Esophagus squamous epithelium (tissue), 5 donors: ENCODE data around the gene NCF2. TPM values are rescaled to one million over a fixed set of nuclear protein-coding genes. Genes with fewer than 3 reads are reported as not detected.

Source experiments
- DNase-seq: peaks from one replicate; lab custom pipeline; 2025; lab: John Stamatoyannopoulos, UW
- H3K27ac ChIP-seq, 4 donors: fragments of 200-600 bp; sonication (generic); one replicate each; pipeline ENCODE4 v1.5.1; 2016 to 2019; ENCODE audit warnings: mild to moderate bottlenecking in 1 of 4
- H3K27me3 ChIP-seq, 4 donors: fragments of 200-600 bp; sonication (generic); 1 replicate in 3 of 4; 2 replicates in 1 of 4; pipeline versions ENCODE4 v1.5.1 to v1.6.0; 2017 to 2021; ENCODE audit warnings: antibody characterized with exemption in 1 of 4
- H3K36me3 ChIP-seq, 3 donors: fragments of 200-600 bp; sonication (generic); one replicate each; pipeline ENCODE4 v1.5.1; 2016 to 2019
- H3K4me1 ChIP-seq, 3 donors: fragments of 200-600 bp; sonication (generic); one replicate each; pipeline ENCODE4 v1.5.1; 2017 to 2019
- H3K4me3 ChIP-seq, 4 donors: fragments of 200-600 bp; sonication (generic); 1 replicate in 3 of 4; 2 replicates in 1 of 4; pipeline ENCODE4 v1.5.1; 2016 to 2019; ENCODE audit warnings: mild to moderate bottlenecking in 2 of 4, moderate library complexity in 1 of 4
- H3K9me3 ChIP-seq, 3 donors: fragments of 200-600 bp; sonication (generic); one replicate each; pipeline ENCODE4 v1.5.1; 2016 to 2019
- CTCF ChIP-seq, 6 experiments: fragments of 450-650 bp in 4 of 6; fragments of 200-600 bp in 2 of 6; sonication (generic) in 2 of 6; IDR thresholded peaks; one replicate each; pipeline ENCODE4 v1.5.1; 2016 to 2019; ENCODE audit warnings: antibody characterized with exemption in 6 of 6, mild to moderate bottlenecking in 4 of 6, moderate library complexity in 4 of 6
- POLR2A ChIP-seq, 4 donors: fragments of 450-650 bp; IDR thresholded peaks; one replicate each; pipeline ENCODE4 v1.6.1; 2017; ENCODE audit warnings: antibody characterized with exemption in 4 of 4, mild to moderate bottlenecking in 4 of 4, moderate library complexity in 3 of 4
- WGBS, 2 donors: methylation state at CpG; one replicate each; pipeline ENCODE4 v1.1.5; 2018; 5-methylcytosine and 5-hydroxymethylcytosine counted together
- intact Hi-C: fragments of 100-400 bp; cut with DNase I; formaldehyde crosslinking; loops from one replicate; pipeline ENCODE4 v1.15.0; 2022
- total RNA-seq, 4 donors: library from RNA; depleted of rRNA; stranded (reverse); fragments of >200 nt; gene quantifications; one replicate each; pipeline ENCODE4 v1.1.0, GENCODE V29; 2016
- donor health status: DM: yes; HTN: yes; CAD: no.

Gene NCF2
- total RNA-seq, 4 donors from 2014 or later, result 8.1 to 23.1 (median 14.3) TPM

GRCh38 chr1:183593356-183593755 lies 3.1 kb upstream of the NCF2 start:
- TF ChIP-seq CTCF (IDR thresholded peaks at IDR 0.05) (no peak), POLR2A (IDR thresholded peaks at IDR 0.05) (no peak)
- Histone ChIP-seq H3K4me1 (peaks cover 6 to 44% (median 9%) of the 10 kb centered on the region in 3 donors), H3K36me3 (no peaks in the 10 kb centered on the region), H3K27ac (peak overlapping the region in 3 of 4 donors; percentile 18 to 41 (median 33)), H3K9me3 (no peaks in the 10 kb centered on the region), H3K4me3 (no peak overlapping the region), H3K27me3 (no peaks in the 10 kb centered on the region)
- no peak for DNase-seq
- WGBS, 2 donors, result 42 to 53% methylated on average over 3 of the region's 3 CpGs
- intact Hi-C loops, result no loop called here

GRCh38 chr1:183592733-183593132 lies 2.5 kb upstream of the NCF2 start:
- TF ChIP-seq POLR2A (IDR thresholded peaks at IDR 0.05) (no peak), CTCF (IDR thresholded peaks at IDR 0.05) (no peak)
- DNase-seq, result no peak
- Histone ChIP-seq H3K27me3 (no peaks in the 10 kb centered on the region), H3K27ac (peak overlapping the region in 2 of 4 donors; percentile 18 to 41), H3K9me3 (no peaks in the 10 kb centered on the region), H3K4me3 (no peak overlapping the region), H3K4me1 (peaks cover 6 to 38% (median 9%) of the 10 kb centered on the region in 3 donors), H3K36me3 (no peaks in the 10 kb centered on the region)
- intact Hi-C loops, result no loop called here
- 86% methylated on average over 7 of the region's 7 CpGs for WGBS, 2 donors

GRCh38 chr1:183589874-183590243 lies 400 bp downstream of the NCF2 start:
- Histone ChIP-seq H3K4me1 (peaks cover 6 to 41% (median 9%) of the 10 kb centered on the region in 3 donors), H3K27ac (peak overlapping the region; percentile 79 to 83 (median 82)), H3K36me3 (no peaks in the 10 kb centered on the region), H3K4me3 (peak overlapping the region in 2 of 4 donors; percentile 18 to 44), H3K9me3 (no peaks in the 10 kb centered on the region), H3K27me3 (no peaks in the 10 kb centered on the region)
- WGBS, 2 donors, result 59 to 61% methylated on average over 4 of the region's 4 CpGs
- no peak for DNase-seq
- no peak for TF ChIP-seq POLR2A (IDR thresholded peaks at IDR 0.05)
- intact Hi-C loops, result no loop called here

GRCh38 chr1:183589384-183589783 lies 875 bp downstream of the NCF2 start:
- H3K4me1 ChIP-seq, result peaks cover 6 to 41% (median 9%) of the 10 kb centered on the region in 3 donors
- no peak for TF ChIP-seq CTCF (IDR thresholded peaks at IDR 0.05)
- TF ChIP-seq POLR2A (IDR thresholded peaks at IDR 0.05), result no peak
- H3K9me3 ChIP-seq, result no peaks in the 10 kb centered on the region
- DNase-seq, result no peak
- peak overlapping the region in 2 of 4 donors; percentile 18 to 44 for H3K4me3 ChIP-seq
- no peaks in the 10 kb centered on the region for H3K27me3 ChIP-seq
- 77 to 90% methylated on average over 5 of the region's 5 CpGs for WGBS, 2 donors
- peak overlapping the region; percentile 79 to 83 (median 82) for H3K27ac ChIP-seq
- intact Hi-C loops, result no loop called here
- H3K36me3 ChIP-seq, result no peaks in the 10 kb centered on the region

GRCh38 chr1:183588827-183589226 lies 1.4 kb downstream of the NCF2 start:
- no peak for DNase-seq
- Histone ChIP-seq H3K4me3 (peak overlapping the region in 1 of 4 donors; percentile 44), H3K36me3 (no peaks in the 10 kb centered on the region), H3K27me3 (no peaks in the 10 kb centered on the region), H3K4me1 (peaks cover 6 to 41% (median 9%) of the 10 kb centered on the region in 3 donors), H3K27ac (peak overlapping the region; percentile 79 to 83 (median 82)), H3K9me3 (no peaks in the 10 kb centered on the region)
- TF ChIP-seq POLR2A (IDR thresholded peaks at IDR 0.05) (no peak), CTCF (IDR thresholded peaks at IDR 0.05) (no peak)
- intact Hi-C loops, result no loop called here

GRCh38 chr1:183586926-183587325 lies 3.3 kb downstream of the NCF2 start:
- 93 to 94% methylated on average over 8 of the region's 8 CpGs for WGBS, 2 donors
- Histone ChIP-seq H3K9me3 (no peaks in the 10 kb centered on the region), H3K4me3 (no peak overlapping the region), H3K36me3 (no peaks in the 10 kb centered on the region), H3K27me3 (no peaks in the 10 kb centered on the region), H3K4me1 (peaks cover 6 to 35% (median 9%) of the 10 kb centered on the region in 3 donors), H3K27ac (no peak overlapping the region)
- TF ChIP-seq CTCF (IDR thresholded peaks at IDR 0.05), result no peak
- TF ChIP-seq POLR2A (IDR thresholded peaks at IDR 0.05), result no peak
- intact Hi-C loops, result no loop called here
- DNase-seq, result no peak
